WI38 (cell line): ENCODE results near the gene SSH2.

Source experiments
- H3K4me3 ChIP-seq: 2 replicates; pipeline ENCODE4 v1.5.1; 2011; ENCODE audit warnings: low read depth, mild to moderate bottlenecking, control low read depth, low read length
- CTCF ChIP-seq: IDR thresholded peaks from 2 replicates; pipeline ENCODE4 v1.5.1; 2012; ENCODE audit warnings: low read depth, mild to moderate bottlenecking, control low read depth, low read length

SSH2 gene

GRCh38 chr17:29582254-29582765, 347.7 kb downstream of the SSH2 start:
- TF ChIP-seq CTCF: no peak
- no peak overlapping the region for H3K4me3 ChIP-seq

- H3K4me3 ChIP-seq: no peak overlapping the region
- no peak for TF ChIP-seq CTCF
These were observed 348.3 kb downstream of the SSH2 start for GRCh38 chr17:29581583-29582253.

- TF ChIP-seq CTCF: peak; percentile 76
- no peak overlapping the region for H3K4me3 ChIP-seq
These were observed 349.9 kb downstream of the SSH2 start for GRCh38 chr17:29579866-29580771.

- H3K4me3 ChIP-seq: no peak overlapping the region
- no peak for TF ChIP-seq CTCF
These were observed 351.2 kb downstream of the SSH2 start for GRCh38 chr17:29578626-29579485.

DNA sequence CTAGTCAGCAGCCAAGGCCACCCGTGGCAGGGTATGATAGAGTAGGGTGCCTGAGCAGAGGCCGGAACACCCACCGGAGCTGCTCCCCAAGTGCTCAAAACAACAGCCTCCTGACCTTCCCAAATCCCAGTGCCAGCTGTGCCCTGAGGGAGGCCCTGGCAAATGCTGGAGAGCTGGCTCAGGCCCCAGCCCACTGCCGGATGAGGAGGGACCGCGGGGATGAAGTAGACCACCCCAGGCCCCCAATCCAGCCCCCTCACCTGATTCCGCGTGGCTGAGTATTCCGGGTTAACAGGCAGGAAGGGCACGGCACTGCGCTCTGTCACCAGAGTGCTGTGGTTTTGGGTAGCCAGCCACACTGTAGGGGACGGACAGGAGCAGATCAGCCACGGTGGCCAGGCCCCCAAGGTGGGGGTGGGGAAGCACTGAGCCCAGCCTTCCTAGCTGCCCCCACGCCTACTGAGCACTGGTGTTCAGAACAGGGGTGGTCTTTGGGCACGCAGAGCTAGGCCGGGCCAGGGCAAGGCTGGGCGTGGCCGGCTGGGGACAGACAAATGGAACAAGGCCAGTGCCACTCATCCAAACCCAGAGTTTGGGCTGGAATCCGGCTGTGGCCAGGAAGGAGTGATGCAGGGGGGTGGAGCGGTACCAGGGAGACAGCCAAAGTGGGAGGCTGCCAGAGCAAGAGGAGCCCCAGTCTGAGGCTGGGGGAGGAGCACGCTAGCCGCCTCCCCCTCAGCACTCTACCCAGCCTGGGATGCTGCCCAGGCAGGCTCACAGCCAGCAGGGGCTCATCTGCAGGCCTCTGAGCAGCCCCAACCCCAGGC, 352.4 kb downstream of the SSH2 start:
- no peak for TF ChIP-seq CTCF

GRCh38 chr17:29577001-29577370, 353.0 kb downstream of the SSH2 start:
- TF ChIP-seq CTCF: no peak
- no peak overlapping the region for H3K4me3 ChIP-seq

More for the DNA sequence above, 352.4 kb downstream of the SSH2 start:
- no peak overlapping the region for H3K4me3 ChIP-seq
